K562 (cell line): ENCODE measurements around the gene OGDH. TPM values are rescaled to one million over a fixed set of nuclear protein-coding genes. Genes with fewer than 3 reads are reported as not detected.
A peak's percentile ranks its signal among the peaks of the same experiment; 100 is the strongest.

Experiments
- CREM ChIP-seq: IDR thresholded peaks from 2 replicates; pipeline ENCODE4 v1.6.1; 2014; ENCODE audit warnings: antibody characterized with exemption, low read depth
- CTBP1 ChIP-seq: fragments of 450-650 bp; IDR thresholded peaks from 2 replicates; pipeline ENCODE4 v1.6.1; 2016; ENCODE audit warnings: borderline replicate concordance
- CXXC5 ChIP-seq: fragments of 250-450 bp; sonication (Bioruptor Pico); IDR thresholded peaks from 2 replicates; pipeline ENCODE4 v1.8.0; 2022; ENCODE audit warnings: inconsistent platforms, mild to moderate bottlenecking, moderate library complexity
- EP400 ChIP-seq: fragments of 450-650 bp; IDR thresholded peaks from 2 replicates; pipeline ENCODE4 v1.6.1; 2017; ENCODE audit warnings: antibody characterized with exemption, mild to moderate bottlenecking, moderate library complexity
- FIP1L1 ChIP-seq: fragments of 200-400 bp; formaldehyde crosslinking; IDR thresholded peaks from 2 replicates; pipeline ENCODE4 v1.6.1; 2018; ENCODE audit warnings: mild to moderate bottlenecking, low read depth, low read length; ENCODE audit not compliant: poor library complexity, severe bottlenecking
- NFXL1 ChIP-seq: fragments of 450-650 bp; formaldehyde crosslinking; IDR thresholded peaks from 2 replicates; pipeline ENCODE4 v1.4.0; 2021; ENCODE audit warnings: mild to moderate bottlenecking
- PPARD ChIP-seq: fragments of 250-450 bp; sonication (Bioruptor Pico); IDR thresholded peaks from 2 replicates; pipeline ENCODE4 v1.8.0; 2022; ENCODE audit warnings: inconsistent platforms, mild to moderate bottlenecking, moderate library complexity
- XRCC3 ChIP-seq: fragments of 450-650 bp; IDR thresholded peaks from 2 replicates; pipeline ENCODE4 v1.6.1; 2017; ENCODE audit warnings: mild to moderate bottlenecking, moderate library complexity
- ZNF140 ChIP-seq: fragments of 250-450 bp; sonication (Bioruptor Pico); IDR thresholded peaks from 2 replicates; pipeline ENCODE4 v1.8.0; 2021; ENCODE audit warnings: moderate library complexity, mild to moderate bottlenecking, inconsistent platforms
- ZZZ3 ChIP-seq: fragments of 450-650 bp; IDR thresholded peaks from 2 replicates; pipeline ENCODE4 v1.6.1; 2016; ENCODE audit warnings: antibody characterized with exemption, mild to moderate bottlenecking, moderate library complexity
- polyA plus RNA-seq, 8 experiments: library from polyadenylated mRNA; depleted of rRNA in 4 of 8; stranded (reverse) in 5 of 8; unstranded in 3 of 8; fragments of >200 nt; fragmentation: Nextera tagmentation in 2 of 8; fragmentation: Illumina TruSeq in 1 of 8; extraction: Ambion mirVana in 2 of 8; extraction: Trizol in 1 of 8; gene quantifications; 2 replicates each; pipeline versions ENCODE4 v1.2.1 to v1.2.3, GENCODE V29; 2011 to 2014; ENCODE audit warnings: inconsistent platforms in 1 of 8, missing spikeins in 1 of 8
- total RNA-seq, 7 experiments: library from RNA; depleted of rRNA in 6 of 7; stranded (reverse); fragments of >200 nt in 6 of 7; fragmentation: Illumina TruSeq in 2 of 7; extraction: Trizol in 2 of 7; gene quantifications; 2 replicates each; pipeline versions ENCODE4 v1.2.1 to v1.2.3, GENCODE V29; 2011 to 2021; ENCODE audit warnings: low replicate concordance in 1 of 7
- TF ChIP-seq, protein P1 (sequence below): fragments of 450-650 bp; formaldehyde crosslinking; IDR thresholded peaks from 2 replicates; pipeline ENCODE4 v1.4.0; 2022; ENCODE audit warnings: missing genetic modification characterization
- TF ChIP-seq, protein P2 (sequence below), 2 experiments: fragments of 450-650 bp in 1 of 2; sonication (generic) in 1 of 2; formaldehyde crosslinking in 1 of 2; IDR thresholded peaks; 2 replicates each; pipeline versions ENCODE4 v1.7.1 to v1.9.0; 2016 to 2022; ENCODE audit warnings: inconsistent platforms in 1 of 2, mild to moderate bottlenecking in 1 of 2, missing genetic modification reagents in 1 of 2
- TF ChIP-seq, protein P3 (sequence below): fragments of 450-650 bp; formaldehyde crosslinking; IDR thresholded peaks from 2 replicates; pipeline ENCODE4 v1.4.0; 2022; ENCODE audit warnings: missing genetic modification characterization

The OGDH gene
- total and polyA plus RNA-seq, 9 of the 15 experiments (the other 6 are each of a cell fraction or from before 2014, with no cell fraction given) = 3.1 to 80.3 (median 23.5) TPM

DNA sequence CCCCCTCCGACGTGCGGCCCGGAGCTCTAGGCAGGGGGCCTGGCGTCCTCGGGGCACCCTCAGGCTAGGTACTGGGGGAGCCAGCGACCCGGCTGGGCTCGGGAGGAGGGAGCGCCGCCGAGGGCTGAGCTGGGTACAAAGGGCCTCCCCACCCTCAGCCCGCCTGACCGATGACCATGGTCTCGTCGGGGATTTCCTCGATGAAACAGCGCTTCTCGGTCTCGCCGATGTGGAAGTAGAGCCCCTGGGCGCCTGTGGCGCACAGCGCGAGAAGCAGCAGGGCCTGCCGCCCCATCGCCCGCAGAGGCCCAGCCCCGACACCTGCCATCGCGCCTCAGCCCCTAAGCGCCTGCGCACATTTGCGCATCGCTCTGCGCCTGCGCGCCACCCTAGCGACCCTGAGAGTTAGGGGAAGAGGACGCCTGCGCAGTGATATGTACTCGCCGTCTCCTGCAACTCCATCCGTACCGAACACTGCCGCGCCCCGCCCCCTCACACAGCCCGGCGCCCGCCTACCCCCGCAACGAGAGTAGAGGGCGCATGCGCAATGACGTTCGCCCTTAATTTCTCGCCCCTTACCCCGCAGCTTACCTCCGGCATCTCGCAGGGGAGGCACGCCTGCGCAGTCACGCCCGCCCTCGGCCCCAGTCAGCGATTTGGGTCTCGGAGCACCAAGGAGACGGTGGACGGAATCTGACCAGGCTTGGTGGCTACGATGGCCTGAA lies 24.4 kb upstream of the OGDH start, which contains the start of gene TMED4 (continued):
- TF ChIP-seq, protein P1, sequence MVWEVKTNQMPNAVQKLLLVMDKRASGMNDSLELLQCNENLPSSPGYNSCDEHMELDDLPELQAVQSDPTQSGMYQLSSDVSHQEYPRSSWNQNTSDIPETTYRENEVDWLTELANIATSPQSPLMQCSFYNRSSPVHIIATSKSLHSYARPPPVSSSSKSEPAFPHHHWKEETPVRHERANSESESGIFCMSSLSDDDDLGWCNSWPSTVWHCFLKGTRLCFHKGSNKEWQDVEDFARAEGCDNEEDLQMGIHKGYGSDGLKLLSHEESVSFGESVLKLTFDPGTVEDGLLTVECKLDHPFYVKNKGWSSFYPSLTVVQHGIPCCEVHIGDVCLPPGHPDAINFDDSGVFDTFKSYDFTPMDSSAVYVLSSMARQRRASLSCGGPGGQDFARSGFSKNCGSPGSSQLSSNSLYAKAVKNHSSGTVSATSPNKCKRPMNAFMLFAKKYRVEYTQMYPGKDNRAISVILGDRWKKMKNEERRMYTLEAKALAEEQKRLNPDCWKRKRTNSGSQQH (CRISPR knock-in tag) = no peak
- TF ChIP-seq PPARD (CRISPR knock-in tag) = no peak
- TF ChIP-seq CXXC5 (CRISPR knock-in tag) = peak; percentile 50; the same call in 1 of the 2 replicates
- TF ChIP-seq, protein P2, sequence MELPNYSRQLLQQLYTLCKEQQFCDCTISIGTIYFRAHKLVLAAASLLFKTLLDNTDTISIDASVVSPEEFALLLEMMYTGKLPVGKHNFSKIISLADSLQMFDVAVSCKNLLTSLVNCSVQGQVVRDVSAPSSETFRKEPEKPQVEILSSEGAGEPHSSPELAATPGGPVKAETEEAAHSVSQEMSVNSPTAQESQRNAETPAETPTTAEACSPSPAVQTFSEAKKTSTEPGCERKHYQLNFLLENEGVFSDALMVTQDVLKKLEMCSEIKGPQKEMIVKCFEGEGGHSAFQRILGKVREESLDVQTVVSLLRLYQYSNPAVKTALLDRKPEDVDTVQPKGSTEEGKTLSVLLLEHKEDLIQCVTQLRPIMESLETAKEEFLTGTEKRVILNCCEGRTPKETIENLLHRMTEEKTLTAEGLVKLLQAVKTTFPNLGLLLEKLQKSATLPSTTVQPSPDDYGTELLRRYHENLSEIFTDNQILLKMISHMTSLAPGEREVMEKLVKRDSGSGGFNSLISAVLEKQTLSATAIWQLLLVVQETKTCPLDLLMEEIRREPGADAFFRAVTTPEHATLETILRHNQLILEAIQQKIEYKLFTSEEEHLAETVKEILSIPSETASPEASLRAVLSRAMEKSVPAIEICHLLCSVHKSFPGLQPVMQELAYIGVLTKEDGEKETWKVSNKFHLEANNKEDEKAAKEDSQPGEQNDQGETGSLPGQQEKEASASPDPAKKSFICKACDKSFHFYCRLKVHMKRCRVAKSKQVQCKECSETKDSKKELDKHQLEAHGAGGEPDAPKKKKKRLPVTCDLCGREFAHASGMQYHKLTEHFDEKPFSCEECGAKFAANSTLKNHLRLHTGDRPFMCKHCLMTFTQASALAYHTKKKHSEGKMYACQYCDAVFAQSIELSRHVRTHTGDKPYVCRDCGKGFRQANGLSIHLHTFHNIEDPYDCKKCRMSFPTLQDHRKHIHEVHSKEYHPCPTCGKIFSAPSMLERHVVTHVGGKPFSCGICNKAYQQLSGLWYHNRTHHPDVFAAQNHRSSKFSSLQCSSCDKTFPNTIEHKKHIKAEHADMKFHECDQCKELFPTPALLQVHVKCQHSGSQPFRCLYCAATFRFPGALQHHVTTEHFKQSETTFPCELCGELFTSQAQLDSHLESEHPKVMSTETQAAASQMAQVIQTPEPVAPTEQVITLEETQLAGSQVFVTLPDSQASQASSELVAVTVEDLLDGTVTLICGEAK (IDR thresholded peaks at IDR 0.05) = 0 out of 2 replicates have a peak, but pooled peaks have one; percentile 8
- TF ChIP-seq, protein P2 (CRISPR knock-in tag; IDR thresholded peaks at IDR 0.05) = no peak
- no peak for TF ChIP-seq ZNF140 (CRISPR knock-in tag)
- TF ChIP-seq CREM = peak; percentile 77
- TF ChIP-seq, protein P3, sequence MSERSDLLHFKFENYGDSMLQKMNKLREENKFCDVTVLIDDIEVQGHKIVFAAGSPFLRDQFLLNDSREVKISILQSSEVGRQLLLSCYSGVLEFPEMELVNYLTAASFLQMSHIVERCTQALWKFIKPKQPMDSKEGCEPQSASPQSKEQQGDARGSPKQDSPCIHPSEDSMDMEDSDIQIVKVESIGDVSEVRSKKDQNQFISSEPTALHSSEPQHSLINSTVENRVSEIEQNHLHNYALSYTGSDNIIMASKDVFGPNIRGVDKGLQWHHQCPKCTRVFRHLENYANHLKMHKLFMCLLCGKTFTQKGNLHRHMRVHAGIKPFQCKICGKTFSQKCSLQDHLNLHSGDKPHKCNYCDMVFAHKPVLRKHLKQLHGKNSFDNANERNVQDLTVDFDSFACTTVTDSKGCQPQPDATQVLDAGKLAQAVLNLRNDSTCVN (CRISPR knock-in tag) = no peak
- TF ChIP-seq CTBP1 = peak; percentile 52; the same call in 1 of the 2 replicates
- TF ChIP-seq XRCC3 = no peak
- TF ChIP-seq EP400 = peak; percentile 34; the same call in 1 of the 2 replicates
- no peak for TF ChIP-seq ZZZ3
- no peak for TF ChIP-seq NFXL1 (CRISPR knock-in tag)
- TF ChIP-seq FIP1L1 = peak; percentile 48
